H1 (cell line): ENCODE data around the gene SUPT20H. TPM values are rescaled to one million over a fixed set of nuclear protein-coding genes. Genes with fewer than 3 reads are reported as not detected.

ENCODE experiments used
- CTBP2 ChIP-seq: IDR thresholded peaks from 2 replicates; pipeline ENCODE4 v1.7.0; 2011; ENCODE audit warnings: borderline replicate concordance, mild to moderate bottlenecking, moderate library complexity, mixed read lengths, low read length; ENCODE audit not compliant: insufficient read depth, insufficient read length
- RNF2 ChIP-seq: fragments of 200-900, 300-1000 bp; sonication (generic); IDR thresholded peaks from 2 replicates; pipeline ENCODE4 v1.7.1; 2016; ENCODE audit warnings: borderline replicate concordance, low read depth, mild to moderate bottlenecking, antibody characterized with exemption, low read length; ENCODE audit not compliant: poor library complexity, severe bottlenecking; ENCODE audit errors: missing control alignments
- RXRA ChIP-seq: IDR thresholded peaks from 2 replicates; pipeline ENCODE4 v1.6.1; 2011; ENCODE audit warnings: low read depth, mild to moderate bottlenecking, low read length, moderate library complexity; ENCODE audit not compliant: insufficient read depth
- TAF7 ChIP-seq: optimal IDR thresholded peaks from 2 replicates; pipeline ENCODE3; 2011; ENCODE audit warnings: low read depth, mild to moderate bottlenecking, inconsistent platforms, low read length, moderate library complexity, borderline replicate concordance
- polyA plus RNA-seq, 7 experiments: library from polyadenylated mRNA; depleted of rRNA in 3 of 7; stranded (reverse) in 5 of 7; unstranded in 2 of 7; fragments of >200 nt in 5 of 7; fragments of 200-250 nt in 2 of 7; gene quantifications; 1 replicate in 5 of 7; 2 replicates in 1 of 7; 4 replicates in 1 of 7; pipeline versions ENCODE4 v1.2.1 to v1.2.3, GENCODE V29; 2011 to 2013; ENCODE audit warnings: missing spikeins in 2 of 7, mixed read lengths in 2 of 7
- total RNA-seq: library from RNA; stranded (reverse); fragmentation: NEBNext Ultra II Directional; extraction: Animal tissue kit (Norgen Biotek cat#: 25700); gene quantifications from 2 replicates; pipeline ENCODE4 v1.2.1, GENCODE V29; 2021

Gene SUPT20H
- total and polyA plus RNA-seq, 2 of the 8 experiments (the other 6 are each of a cell fraction or from before 2014, with no cell fraction given) = 69.2 to 75.1 TPM

DNA sequence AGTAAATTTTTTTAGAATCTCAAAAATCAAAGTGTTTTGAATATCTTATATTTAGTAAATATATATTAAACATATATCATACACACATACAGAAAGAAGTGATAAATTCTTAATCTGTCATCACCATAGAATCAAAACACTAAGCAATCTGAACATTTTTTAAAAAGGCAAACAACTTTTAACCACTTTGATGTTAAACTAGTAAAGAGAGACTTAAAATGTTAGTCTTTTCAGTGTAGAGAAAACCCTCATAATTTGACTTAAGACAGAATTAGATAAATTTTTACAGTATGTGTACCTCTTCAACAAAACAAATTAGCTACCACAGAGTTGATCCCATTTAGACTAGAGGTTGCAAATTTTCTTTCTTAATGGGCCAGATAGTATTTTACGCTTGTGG, 13.4 kb downstream of the SUPT20H start (continued):
- TF ChIP-seq RNF2 (no peak), CTBP2 (no peak), TAF7 (no peak), RXRA (no peak)
- TF ChIP-seq, all 59 proteins: peak for 0
